ENCODE measurements around the gene CCDC66.

CCDC66 gene

GRCh38 chr3:56616478-56617006 lies 59.6 kb downstream of the CCDC66 start:
- in situ Hi-C loops (cut with MboI; ENCODE audit: low pct_unique_long_range_greater_than_20kb, low sequenced_read_pairs) = no loop called here
- DNase-seq = no peak

GRCh38 chr3:56620371-56620770 lies 63.4 kb downstream of the CCDC66 start:
- in situ Hi-C loops (cut with MboI; ENCODE audit: low pct_unique_long_range_greater_than_20kb, low sequenced_read_pairs) = no loop called here
- no peak for DNase-seq

- DNase-seq = no peak
- in situ Hi-C loops (cut with MboI; ENCODE audit: low pct_unique_long_range_greater_than_20kb, low sequenced_read_pairs) = no loop called here
Observed at GRCh38 chr3:56621681-56622080, 64.7 kb downstream of the CCDC66 start.

GRCh38 chr3:56622381-56622780 lies 65.4 kb downstream of the CCDC66 start:
- in situ Hi-C loops (cut with MboI; ENCODE audit: low pct_unique_long_range_greater_than_20kb, low sequenced_read_pairs) = no loop called here
- DNase-seq = no peak

- no peak for DNase-seq
- in situ Hi-C loops (cut with MboI; ENCODE audit: low pct_unique_long_range_greater_than_20kb, low sequenced_read_pairs) = no loop called here
Observed at GRCh38 chr3:56624725-56625124, 67.8 kb downstream of the CCDC66 start.

- in situ Hi-C loops (cut with MboI; ENCODE audit: low pct_unique_long_range_greater_than_20kb, low sequenced_read_pairs) = no loop called here
- DNase-seq = no peak
Observed at GRCh38 chr3:56629047-56629446, 72.1 kb downstream of the CCDC66 start.

GRCh38 chr3:56629451-56629850 lies 72.5 kb downstream of the CCDC66 start:
- in situ Hi-C loops (cut with MboI; ENCODE audit: low pct_unique_long_range_greater_than_20kb, low sequenced_read_pairs) = no loop called here
- DNase-seq = no peak

GRCh38 chr3:56630966-56631365 lies 74.0 kb downstream of the CCDC66 start:
- no peak for DNase-seq
- in situ Hi-C loops (cut with MboI; ENCODE audit: low pct_unique_long_range_greater_than_20kb, low sequenced_read_pairs) = no loop called here

DNA sequence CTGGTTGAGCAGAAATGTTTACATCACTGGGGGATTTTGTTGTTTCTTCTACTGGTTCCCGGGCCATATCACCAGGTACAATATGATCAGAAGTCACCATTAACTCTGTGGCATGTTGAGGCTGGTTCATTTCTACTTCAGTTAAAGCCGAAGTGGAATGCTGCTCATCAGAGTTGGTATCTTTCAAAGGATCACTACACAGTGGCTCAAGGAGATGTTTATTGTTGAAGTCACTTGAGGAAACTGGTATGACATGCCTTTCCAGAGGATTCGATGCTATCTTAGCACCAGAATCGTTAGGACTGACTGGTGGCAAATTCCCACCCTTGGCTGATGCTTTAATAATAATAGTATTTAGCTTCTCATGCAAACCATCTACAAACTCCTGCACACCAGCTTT lies 76.2 kb downstream of the CCDC66 start:
- DNase-seq = no peak
- in situ Hi-C loops (cut with MboI; ENCODE audit: low pct_unique_long_range_greater_than_20kb, low sequenced_read_pairs) = no loop called here

DNA sequence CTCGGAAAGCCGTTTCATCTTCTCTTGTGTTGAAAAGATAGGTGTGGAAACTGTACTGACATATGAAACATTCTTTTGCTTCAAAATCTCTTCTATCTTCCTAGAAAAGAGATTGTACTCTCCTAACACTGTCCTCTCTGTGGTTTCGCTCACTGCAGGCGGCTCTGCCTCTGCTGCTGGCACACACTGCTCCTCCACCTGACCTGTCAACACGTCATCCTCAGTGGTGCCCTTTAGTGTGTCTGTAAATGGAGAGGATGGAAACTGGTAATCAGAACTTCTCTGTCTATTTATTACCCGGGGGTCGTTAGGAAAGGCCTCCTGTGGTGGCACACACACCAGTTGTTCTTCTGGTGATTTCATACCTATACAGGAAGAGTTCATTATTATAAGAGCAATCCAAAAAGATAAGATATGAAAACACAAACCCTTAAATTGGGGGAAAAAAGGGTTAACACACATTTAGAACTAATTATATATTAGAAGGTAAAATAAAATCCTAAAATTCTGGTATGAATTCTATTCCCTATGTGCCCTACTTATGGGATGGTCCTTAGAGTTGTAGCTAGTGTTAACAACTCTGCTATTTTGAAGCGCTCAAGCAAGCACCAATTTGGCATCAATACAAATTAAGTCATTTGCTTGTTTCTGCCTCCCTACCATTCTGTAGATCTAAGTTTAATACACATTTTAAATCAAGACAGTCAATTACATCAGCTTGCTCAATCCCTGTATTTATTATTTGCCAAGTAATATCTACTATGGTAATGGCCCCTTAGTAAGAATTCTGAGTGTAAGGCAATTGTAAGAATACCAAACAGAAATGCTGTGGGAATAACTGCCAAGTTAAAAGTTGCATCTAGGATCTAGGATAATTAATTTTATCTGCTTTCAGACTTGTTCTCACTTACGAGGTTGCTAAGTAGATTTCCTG lies 76.9 kb downstream of the CCDC66 start:
- in situ Hi-C loops (cut with MboI; ENCODE audit: low pct_unique_long_range_greater_than_20kb, low sequenced_read_pairs) = no loop called here

DNA sequence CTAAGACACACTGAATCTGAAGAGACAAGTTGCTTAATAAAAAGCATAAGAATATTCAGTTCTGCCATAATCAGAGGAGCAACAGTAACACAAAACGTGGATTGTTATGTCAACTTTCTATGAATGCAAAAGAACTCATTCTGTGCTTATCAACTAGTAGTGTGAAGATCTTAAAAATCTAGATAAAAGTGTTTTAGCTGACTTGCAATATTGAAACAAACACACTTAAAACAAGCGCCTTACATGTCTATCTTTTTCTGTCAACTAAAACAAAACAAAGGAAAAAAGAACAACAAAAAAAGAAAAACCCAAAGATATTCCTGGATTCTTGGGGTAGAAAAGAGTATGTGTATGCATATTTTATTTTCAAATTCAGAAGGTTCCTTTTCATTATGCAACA lies 88.4 kb downstream of the CCDC66 start:
- in situ Hi-C loops (cut with MboI; ENCODE audit: low pct_unique_long_range_greater_than_20kb, low sequenced_read_pairs) = no loop called here
- DNase-seq = no peak

More for the DNA sequence above, 76.9 kb downstream of the CCDC66 start:
- no peak for DNase-seq

DNA sequence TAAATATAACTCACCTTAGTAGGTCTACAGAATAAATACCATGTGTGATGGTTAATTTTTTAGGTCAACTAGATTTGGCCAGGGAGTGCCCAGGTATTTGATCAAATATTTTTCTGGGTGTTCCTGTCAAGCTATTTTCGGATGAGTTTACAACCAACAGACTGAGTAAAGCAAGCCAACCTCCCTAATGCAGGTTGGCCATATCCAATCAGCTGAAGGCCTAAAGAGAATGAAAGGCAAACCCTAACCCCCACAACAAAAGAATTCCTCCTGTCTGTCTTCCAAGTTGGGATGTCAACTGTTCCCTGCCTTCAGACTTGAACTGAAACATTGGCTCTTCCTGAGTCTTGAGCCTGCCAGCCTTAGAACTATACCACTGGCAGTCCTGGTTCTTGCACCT lies 97.5 kb downstream of the CCDC66 start:
- DNase-seq = no peak
- in situ Hi-C loops (cut with MboI; ENCODE audit: low pct_unique_long_range_greater_than_20kb, low sequenced_read_pairs) = no loop called here

- in situ Hi-C loops (cut with MboI; ENCODE audit: low pct_unique_long_range_greater_than_20kb, low sequenced_read_pairs) = no loop called here
- no peak for DNase-seq
Observed at GRCh38 chr3:56655709-56656108, 98.7 kb downstream of the CCDC66 start.

GRCh38 chr3:56664823-56665222 lies 107.8 kb downstream of the CCDC66 start:
- DNase-seq = no peak
- in situ Hi-C loops (cut with MboI; ENCODE audit: low pct_unique_long_range_greater_than_20kb, low sequenced_read_pairs) = no loop called here

DNA sequence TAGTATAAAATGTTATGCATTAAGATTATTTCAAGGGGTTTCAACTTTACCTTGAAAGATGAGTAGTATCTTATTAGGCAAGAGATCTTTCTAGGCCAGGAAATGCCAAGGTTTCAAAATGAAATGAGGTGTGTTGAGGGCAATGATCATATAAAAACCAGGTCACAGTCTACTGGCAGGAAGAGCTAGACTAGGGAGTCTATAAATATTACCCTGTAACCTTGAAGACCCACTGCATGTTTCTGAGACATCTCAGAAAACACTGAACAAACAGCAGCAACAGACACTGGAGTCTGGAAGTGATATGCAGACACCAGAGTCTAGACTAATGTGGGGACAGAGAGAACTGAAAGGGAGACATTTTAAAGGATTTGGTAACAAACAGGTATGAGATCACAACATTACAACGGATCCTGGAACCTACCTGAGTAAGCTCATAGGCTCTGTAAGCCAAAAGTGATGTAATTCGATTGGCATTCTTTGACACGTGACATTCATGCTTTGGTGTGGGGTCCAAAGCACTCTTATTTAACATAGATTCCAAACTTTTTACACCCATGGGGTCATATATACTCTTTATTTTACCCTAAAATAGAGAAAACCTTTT lies 111.1 kb downstream of the CCDC66 start:
- DNase-seq = no peak
- in situ Hi-C loops (cut with MboI; ENCODE audit: low pct_unique_long_range_greater_than_20kb, low sequenced_read_pairs) = no loop called here

All from KBM-7 (cell line).